ENCODE data around the gene CCDC196. TPM values are rescaled to one million over a fixed set of nuclear protein-coding genes. Genes with fewer than 3 reads are reported as not detected.
A peak's percentile ranks its signal among the peaks of the same experiment; 100 is the strongest.

The CCDC196 gene
- total RNA-seq, 2 donors from 2014 or later, result not detected

DNA sequence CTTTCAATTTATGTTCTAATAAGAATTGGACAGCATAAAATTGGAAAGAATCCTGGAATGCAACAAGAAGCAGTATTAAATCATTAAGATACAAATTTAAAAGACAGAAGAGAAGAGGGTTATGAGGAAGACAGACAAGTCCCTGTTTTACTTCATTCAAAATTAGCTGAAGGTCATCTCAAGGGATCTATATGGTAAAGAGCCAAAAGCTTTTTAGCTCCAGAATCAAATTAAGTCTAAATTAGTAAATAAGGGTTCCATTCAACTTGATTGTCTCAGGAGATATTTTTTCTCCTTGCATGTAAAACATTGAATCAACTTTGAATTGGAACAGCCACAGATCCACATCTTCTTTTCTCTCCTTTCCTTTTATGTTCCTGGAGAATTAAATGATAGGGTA, 7.6 kb downstream of the CCDC196 start:
- no peak for ATAC-seq (ENCODE audit: insufficient number of reproducible peaks, low FRiP score, low read depth)
- no peaks in the 10 kb centered on the region for H3K36me3 ChIP-seq

GRCh38 chr14:66495218-66496098, 9.3 kb downstream of the CCDC196 start:
- H3K4me3 ChIP-seq, result no peak overlapping the region
- no peak overlapping the region for H3K27ac ChIP-seq
- H3K9me3 ChIP-seq, result no peaks in the 10 kb centered on the region
- TF ChIP-seq, protein P1, sequence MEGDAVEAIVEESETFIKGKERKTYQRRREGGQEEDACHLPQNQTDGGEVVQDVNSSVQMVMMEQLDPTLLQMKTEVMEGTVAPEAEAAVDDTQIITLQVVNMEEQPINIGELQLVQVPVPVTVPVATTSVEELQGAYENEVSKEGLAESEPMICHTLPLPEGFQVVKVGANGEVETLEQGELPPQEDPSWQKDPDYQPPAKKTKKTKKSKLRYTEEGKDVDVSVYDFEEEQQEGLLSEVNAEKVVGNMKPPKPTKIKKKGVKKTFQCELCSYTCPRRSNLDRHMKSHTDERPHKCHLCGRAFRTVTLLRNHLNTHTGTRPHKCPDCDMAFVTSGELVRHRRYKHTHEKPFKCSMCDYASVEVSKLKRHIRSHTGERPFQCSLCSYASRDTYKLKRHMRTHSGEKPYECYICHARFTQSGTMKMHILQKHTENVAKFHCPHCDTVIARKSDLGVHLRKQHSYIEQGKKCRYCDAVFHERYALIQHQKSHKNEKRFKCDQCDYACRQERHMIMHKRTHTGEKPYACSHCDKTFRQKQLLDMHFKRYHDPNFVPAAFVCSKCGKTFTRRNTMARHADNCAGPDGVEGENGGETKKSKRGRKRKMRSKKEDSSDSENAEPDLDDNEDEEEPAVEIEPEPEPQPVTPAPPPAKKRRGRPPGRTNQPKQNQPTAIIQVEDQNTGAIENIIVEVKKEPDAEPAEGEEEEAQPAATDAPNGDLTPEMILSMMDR (IDR thresholded peaks at IDR 0.05), result peak; percentile 70
- no peaks in the 10 kb centered on the region for H3K27me3 ChIP-seq (replicated peaks; ENCODE audit: insufficient read depth)
- DNase-seq (ENCODE audit: low spot score) (no peak), ATAC-seq (ENCODE audit: insufficient number of reproducible peaks, low FRiP score, low read depth) (no peak)
- no peaks in the 10 kb centered on the region for H3K4me1 ChIP-seq (ENCODE audit: control insufficient read depth in 1 of 2, low read depth in 2 of 2)
- no peaks in the 10 kb centered on the region for H3K36me3 ChIP-seq

More for the DNA sequence above, 7.6 kb downstream of the CCDC196 start:
- H3K4me1 ChIP-seq (ENCODE audit: control insufficient read depth in 1 of 2, low read depth in 2 of 2), result no peaks in the 10 kb centered on the region
- H3K9me3 ChIP-seq, result no peaks in the 10 kb centered on the region
- H3K4me3 ChIP-seq, result no peak overlapping the region
- no peaks in the 10 kb centered on the region for H3K27me3 ChIP-seq (replicated peaks; ENCODE audit: insufficient read depth)
- H3K27ac ChIP-seq, result no peak overlapping the region
- TF ChIP-seq, protein P1 (IDR thresholded peaks at IDR 0.05), result no peak
- DNase-seq (ENCODE audit: low spot score), result no peak

- ATAC-seq (ENCODE audit: insufficient number of reproducible peaks, low FRiP score, low read depth) (no peak), DNase-seq (ENCODE audit: low spot score) (no peak)
- TF ChIP-seq, protein P1 (IDR thresholded peaks at IDR 0.05), result no peak
- H3K27me3 ChIP-seq (replicated peaks; ENCODE audit: insufficient read depth), result no peaks in the 10 kb centered on the region
- no peaks in the 10 kb centered on the region for H3K4me1 ChIP-seq (ENCODE audit: control insufficient read depth in 1 of 2, low read depth in 2 of 2)
- H3K27ac ChIP-seq, result no peak overlapping the region
- no peak overlapping the region for H3K4me3 ChIP-seq
- no peaks in the 10 kb centered on the region for H3K36me3 ChIP-seq
- H3K9me3 ChIP-seq, result no peaks in the 10 kb centered on the region
These were observed 10.1 kb downstream of the CCDC196 start for GRCh38 chr14:66496188-66496807.

- DNase-seq (ENCODE audit: low spot score), result no peak
- no peak overlapping the region for H3K4me3 ChIP-seq
These were observed 10.7 kb downstream of the CCDC196 start for GRCh38 chr14:66496911-66497310.

GRCh38 chr14:66498311-66498710, 12.1 kb downstream of the CCDC196 start:
- Histone ChIP-seq H3K9me3 (no peaks in the 10 kb centered on the region), H3K36me3 (no peaks in the 10 kb centered on the region), H3K4me3 (no peak overlapping the region), H3K27me3 (replicated peaks; ENCODE audit: insufficient read depth) (no peaks in the 10 kb centered on the region), H3K4me1 (ENCODE audit: control insufficient read depth in 1 of 2, low read depth in 2 of 2) (no peaks in the 10 kb centered on the region), H3K27ac (no peak overlapping the region)
- DNase-seq (ENCODE audit: low spot score) (no peak), ATAC-seq (ENCODE audit: insufficient number of reproducible peaks, low FRiP score, low read depth) (no peak)
- TF ChIP-seq, protein P1 (IDR thresholded peaks at IDR 0.05), result no peak

More at GRCh38 chr14:66496911-66497310, 10.7 kb downstream of the CCDC196 start:
- no peaks in the 10 kb centered on the region for H3K4me1 ChIP-seq (ENCODE audit: control insufficient read depth in 1 of 2, low read depth in 2 of 2)
- no peaks in the 10 kb centered on the region for H3K9me3 ChIP-seq
- no peak overlapping the region for H3K27ac ChIP-seq
- ATAC-seq (ENCODE audit: insufficient number of reproducible peaks, low FRiP score, low read depth), result no peak
- TF ChIP-seq, protein P1 (IDR thresholded peaks at IDR 0.05), result no peak
- H3K27me3 ChIP-seq (replicated peaks; ENCODE audit: insufficient read depth), result no peaks in the 10 kb centered on the region
- no peaks in the 10 kb centered on the region for H3K36me3 ChIP-seq

Measured in thoracic aorta (tissue), 2 donors.